GM19452 (cell line): ENCODE data around the gene LIPH.
A peak's percentile ranks its signal among the peaks of the same experiment; 100 is the strongest.

ENCODE experiments used
- ATAC-seq: cut with Tn5 transposase; IDR thresholded peaks from one replicate; pipeline ENCODE4 v1.9.1; 2021; ENCODE audit not compliant: unreplicated experiment

Gene LIPH

DNA sequence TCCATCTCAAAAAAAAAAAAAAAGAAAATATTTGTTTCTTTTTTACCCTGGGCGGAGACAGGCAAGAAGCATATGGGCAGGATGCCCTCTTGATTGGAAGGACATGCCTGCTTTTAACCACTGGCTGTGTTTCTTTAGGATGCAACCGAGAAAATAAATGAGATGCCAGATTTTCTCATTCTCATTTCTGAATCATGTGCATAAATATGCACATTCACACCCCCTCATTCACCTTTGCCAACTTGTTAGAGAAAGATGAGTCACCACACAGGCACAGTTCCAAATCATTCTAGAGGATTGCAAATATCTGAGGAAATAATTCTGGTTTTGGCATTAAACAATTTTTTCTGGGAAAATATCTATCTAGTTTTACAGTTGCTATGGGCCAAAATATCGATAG, 3.3 kb downstream of the LIPH start:
- ATAC-seq, result no peak

DNA sequence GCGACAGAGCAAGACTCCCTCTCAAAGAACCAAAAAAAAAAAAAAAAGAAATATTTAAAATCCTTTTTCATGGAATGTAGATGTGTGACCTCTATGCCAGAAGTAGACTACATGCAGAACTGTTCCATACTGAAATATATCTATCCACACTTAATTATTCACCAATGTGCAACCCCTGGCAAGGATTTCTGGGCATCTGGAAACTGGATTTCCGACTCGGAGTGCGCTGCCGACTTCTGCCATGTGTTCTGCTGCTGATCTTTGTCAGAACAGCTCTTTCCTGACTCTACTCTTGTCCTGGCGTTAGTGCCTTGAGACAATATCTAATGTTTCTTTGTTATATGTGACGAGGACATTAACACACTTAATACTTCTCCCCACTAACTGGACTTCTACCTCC, 11.7 kb downstream of the LIPH start:
- no peak for ATAC-seq

DNA sequence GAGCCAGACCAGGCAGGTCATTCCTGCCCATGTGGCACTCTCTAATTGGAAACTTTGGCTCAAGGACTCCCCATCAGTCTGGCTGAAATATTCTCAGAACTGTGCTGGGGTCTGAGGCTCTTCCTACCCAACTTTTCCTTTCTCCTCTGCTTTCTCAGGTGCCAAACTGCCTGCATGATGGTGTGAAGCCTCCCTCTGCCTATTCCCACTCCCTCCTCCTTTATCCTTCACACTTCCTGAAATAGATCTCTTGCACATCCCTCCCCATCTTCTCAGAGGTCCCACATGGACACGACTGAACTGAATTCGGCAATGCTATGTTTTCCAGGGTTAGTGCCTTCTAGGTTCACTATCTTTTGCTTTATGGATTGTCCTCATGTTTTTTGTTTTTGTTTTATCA, 12.5 kb downstream of the LIPH start:
- no peak for ATAC-seq

DNA sequence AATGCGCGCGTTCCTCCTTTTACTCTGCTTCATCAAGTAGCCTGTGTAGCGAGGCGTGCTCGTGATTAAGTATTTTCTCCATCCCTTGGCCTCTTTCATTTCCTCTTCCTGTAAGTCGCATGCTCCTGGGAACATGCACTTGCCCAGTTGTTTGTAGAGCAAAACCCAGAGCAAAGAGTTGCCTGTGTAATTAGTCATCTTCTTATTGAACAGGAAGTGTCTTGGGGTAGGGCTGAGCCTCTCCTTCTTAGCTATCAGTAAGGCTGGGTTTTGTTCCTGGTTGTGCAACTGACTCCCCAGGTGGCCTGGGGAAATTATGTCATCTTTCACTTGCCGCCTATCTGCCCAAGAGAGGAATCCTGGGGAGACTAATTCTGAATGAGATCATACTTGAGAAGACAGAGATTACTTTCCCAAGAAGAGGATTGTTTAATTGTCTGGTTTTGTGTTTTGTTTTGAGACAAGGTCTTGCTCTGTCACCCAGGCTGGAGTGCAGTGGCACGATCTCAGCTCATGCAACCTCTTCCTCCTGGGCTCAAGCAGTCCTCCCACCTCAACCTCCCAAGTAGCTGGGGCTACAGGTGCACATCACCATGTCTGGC, 14.9 kb downstream of the LIPH start:
- peak; percentile 99 for ATAC-seq

DNA sequence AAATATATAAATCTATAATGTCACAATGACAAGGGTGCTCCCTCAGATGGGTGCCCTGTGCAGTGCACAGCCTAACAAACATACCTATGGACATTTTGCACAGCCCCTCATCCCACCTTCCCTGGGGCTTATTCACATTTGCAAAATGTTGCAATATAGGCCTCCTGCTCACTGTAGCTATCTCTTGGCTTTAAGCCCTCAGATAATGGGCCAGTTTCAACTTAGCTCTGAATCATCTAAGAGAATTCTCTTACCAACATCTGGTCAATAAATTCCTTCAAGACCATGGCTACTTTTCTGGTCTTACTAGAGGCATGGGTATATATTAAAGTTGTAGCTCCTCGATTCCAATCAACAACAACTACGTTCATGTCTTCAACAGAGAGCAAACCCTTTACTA, 17.9 kb downstream of the LIPH start:
- ATAC-seq, result no peak

DNA sequence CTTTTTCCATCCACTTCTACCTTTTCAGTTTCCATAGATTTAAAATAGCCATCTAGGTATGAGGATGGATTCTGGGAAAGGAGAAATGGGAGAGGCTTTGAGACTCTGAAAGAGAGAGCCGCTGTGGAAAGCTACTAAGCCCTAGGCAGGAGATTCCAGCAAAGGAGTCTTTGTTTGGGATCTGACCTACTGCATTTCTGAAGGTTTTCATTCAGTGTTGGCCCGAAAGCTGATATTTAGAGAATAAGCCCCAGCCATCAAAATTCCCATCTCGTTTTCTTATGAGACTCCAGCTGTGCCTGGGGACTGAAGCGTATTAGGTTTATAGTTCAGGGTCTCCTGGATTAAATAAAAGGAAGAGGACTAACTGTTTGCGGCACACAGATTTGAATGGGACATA, 19.5 kb downstream of the LIPH start:
- no peak for ATAC-seq

DNA sequence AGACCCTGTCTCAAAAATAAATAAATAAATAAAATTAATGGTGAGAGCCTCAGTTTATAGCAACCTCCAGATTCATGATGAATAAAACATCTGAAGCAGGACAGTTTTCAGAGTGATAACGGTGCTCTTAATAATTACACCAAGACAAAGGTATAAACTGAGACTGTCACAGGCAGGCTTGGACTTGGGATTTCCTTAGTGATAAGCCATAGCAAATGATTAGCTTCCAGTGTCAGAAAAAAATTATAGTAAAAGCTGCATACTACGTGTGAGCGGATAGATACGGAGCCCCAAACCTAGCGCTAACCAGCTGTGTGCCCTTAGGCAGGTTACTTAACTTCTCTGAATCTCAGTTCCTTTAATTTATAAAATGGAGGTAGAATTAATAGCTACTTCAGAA, 21.5 kb downstream of the LIPH start:
- no peak for ATAC-seq

DNA sequence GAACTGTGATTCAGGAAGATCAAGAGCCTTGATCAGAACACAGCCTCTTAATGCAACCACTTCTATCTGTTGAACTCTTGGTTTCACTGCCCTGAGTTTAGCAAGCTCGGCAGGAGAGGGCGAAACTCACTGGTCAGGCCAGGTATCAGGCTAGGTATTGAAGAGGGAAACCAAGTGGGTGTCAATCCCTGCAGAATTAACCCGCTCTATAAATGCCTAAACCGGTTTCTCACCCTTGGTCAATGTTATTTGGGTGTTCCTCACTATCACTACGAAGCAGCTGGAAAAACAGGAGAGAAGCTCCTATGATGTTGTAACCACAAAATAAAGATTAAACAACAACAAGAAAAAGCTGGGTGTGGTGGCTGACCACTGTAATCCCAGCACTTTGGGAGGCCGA, 23.9 kb downstream of the LIPH start:
- ATAC-seq, result no peak

DNA sequence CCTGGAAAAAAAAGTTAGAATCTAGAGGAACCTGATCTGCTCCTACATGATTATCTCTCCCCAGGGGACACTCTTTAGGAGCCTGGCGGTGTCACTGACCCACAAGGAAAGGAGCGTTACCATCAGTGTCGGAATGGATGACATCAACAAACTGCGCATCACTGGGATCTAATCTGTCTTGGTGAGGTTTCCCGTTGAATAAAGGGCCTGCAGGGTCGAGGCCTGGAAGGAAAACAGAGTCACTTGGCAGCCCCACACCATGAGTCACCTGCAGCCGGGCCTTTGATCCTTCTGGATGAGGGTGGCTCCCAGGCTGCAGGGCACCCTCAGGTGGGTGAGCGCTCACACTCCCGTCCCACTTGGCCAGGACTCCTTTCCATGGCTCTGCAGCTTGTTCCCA, 25.0 kb downstream of the LIPH start:
- no peak for ATAC-seq

DNA sequence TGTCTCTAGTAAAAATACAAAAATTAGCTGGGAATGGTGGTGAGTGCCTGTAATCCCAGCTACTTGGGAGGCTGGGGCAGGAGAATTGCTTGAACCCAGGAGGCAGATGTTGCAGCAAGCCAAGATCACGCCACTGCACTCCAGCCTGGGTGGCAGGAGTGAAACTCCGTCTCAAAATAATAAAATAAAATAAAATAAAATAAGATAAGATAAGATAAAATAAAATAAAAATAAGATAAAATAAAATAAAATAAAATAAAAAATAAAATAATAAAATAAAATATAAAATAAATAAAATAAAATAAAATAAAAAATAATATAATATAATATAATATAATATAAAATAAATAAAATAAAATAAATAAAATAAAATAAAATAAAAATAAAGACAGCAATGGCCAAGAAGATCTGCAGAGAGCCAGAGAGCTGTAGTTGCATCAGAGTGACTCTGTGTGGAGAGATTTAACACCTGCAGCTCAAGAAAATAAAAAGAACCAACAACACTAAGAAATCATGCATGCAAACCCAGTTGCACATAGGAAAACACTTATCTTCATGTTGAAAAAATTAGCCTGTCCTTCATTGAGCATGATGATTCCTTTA, 25.9 kb downstream of the LIPH start:
- no peak for ATAC-seq

DNA sequence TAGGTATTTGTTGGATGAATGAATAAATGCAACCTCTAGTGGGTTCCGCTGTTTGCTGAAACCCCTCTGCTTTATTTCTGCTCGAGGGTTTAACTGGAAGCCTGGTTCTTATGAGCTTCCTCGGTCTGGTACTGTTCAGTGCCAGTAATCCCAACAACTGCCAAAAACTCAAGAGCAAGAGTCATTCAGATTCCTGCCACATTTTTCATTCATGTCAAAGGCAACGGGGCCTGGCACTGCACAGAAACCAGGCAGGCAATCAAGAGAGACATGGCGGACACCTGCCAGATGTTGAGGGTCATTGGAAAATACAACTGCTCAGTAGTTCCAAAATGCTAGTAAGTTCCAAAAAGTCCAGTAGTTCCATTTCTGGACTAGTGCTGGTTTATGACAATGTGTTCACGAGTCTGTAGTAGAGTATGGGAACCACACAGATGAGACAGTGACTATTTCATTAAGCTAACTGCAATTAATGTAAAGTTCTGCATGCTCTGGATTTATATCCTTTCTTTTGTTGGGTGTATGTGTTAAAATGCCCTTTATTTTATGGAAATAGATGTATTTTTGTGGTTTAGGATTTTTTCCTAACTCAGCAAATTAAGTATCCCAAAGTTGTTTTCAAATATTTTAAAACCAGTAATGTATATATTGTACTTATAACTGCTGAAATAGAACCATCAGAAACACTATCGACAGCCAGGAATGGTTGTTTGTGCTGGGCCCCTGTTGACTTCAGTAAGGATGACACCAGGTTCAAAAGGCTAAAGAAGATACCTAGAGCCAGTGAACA, 30.8 kb downstream of the LIPH start:
- ATAC-seq, result no peak

DNA sequence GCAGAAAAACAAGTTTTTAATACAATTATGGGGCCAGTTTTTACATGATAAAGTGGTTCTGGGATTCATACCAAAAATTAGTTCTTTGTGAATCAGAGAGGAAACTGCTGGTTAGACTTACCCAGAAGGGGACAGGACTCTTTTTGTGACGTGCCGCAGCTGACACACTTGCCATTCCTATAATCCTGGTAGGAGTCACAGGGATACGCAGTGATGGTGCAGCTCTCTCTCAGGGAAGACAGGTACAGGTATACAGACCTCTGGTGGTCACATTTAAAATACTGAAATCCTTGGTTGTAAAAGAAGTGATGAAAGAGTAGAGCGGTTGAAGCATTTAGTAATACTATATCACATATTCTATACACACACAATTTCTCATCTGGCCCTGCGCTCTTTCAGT, 33.4 kb downstream of the LIPH start:
- no peak for ATAC-seq

DNA sequence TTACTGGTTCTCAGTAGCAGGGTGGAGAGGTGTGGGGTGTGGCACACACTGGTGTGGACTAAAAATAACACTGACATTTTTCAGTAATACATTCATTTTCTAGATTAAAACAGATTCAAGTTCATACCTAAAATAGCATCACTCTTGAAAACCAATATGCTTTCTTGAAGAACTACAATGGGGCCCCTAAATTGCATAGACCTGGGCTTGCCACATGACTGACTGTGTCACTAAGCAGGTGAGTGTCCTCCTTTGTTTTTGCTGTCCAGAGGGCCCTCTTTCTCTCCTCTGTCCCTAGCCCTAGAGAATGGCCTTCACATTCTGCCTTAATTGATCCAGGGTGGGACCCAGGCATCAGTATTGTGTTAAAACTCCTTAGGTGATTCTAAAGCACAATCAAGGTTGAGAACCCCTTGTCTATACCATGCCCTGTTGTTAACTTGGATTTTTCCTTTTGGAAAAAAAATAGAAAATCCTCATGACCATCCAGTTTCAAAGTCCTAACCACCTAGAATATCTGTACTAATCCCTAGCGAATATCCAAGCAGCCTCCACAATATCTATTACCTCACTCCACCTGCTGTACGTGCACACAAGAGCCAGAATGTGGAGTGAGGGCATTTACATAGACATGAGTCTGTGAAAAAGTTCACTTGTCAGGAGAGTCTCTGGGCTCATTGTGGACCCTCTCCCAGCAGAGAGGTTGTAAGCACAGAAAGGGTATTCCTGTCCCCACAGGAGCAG, 34.8 kb downstream of the LIPH start:
- ATAC-seq, result no peak

DNA sequence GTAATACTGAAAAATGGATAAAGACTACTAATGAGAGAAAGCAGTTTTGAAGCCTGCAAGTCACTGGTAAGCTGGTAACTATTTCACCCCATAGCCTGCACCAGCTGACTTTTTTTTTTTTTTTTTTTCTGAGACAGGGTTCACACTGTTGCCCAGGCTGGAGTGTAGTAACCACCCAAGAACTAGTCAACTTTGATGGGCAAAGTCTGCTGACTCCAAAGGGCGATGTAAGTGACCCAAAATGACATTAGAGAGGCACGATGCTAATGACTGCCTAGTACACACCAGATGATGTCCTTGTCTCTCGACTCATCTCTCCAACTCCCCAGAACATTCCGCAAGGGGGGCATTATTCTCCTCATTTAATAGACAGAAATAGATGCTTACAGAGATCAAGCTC, 40.7 kb downstream of the LIPH start:
- ATAC-seq, result no peak

DNA sequence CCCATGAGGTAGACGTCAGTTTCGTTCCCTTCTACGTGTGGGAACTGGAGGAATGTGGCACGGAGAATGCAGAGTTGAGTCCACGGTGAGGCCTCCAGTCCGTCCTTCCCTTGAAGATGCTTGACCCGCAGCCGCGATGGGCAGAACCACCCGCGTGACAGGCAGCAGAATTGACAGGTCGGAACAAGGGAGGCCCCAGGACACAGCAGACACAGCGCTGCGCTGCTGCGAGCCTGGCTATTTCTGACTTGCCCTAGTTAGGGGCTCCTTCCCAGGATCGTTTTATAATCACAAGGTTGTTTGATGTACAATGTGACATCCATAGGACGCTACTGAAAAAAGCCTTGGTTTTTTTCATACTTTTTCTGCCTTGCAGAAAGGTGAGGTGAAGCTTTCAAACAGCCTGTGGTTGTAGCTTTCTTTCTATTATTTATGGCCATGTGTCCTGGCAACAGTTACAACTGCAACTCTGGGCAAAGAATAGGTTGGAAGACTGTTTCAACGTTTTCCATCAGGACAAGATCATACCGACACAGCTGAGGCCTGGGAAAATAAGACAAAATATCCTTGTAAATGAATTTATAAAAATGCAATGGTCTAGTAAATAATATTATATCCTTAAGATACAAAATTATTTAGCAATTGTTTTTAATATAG, 43.9 kb downstream of the LIPH start:
- ATAC-seq, result no peak

DNA sequence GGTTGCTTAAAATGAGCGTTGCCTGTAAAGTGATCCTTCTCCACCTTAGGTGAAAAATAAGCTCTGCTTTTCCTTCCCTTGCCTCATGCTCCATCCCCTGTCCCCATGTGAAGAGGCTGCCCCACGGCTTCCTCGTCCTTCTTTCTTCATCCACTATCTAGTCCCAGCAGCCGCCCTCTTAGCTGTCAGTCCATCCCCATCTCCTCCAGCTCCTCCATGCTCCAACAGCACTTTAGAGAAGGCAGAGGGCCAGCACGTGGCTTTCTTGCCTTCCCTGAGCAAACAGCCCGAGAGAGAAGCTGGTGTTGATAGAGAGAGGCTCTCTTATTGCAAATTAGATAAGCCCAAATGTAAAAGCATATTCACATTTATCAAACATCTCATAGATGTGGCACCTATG, 44.5 kb downstream of the LIPH start:
- ATAC-seq, result no peak

DNA sequence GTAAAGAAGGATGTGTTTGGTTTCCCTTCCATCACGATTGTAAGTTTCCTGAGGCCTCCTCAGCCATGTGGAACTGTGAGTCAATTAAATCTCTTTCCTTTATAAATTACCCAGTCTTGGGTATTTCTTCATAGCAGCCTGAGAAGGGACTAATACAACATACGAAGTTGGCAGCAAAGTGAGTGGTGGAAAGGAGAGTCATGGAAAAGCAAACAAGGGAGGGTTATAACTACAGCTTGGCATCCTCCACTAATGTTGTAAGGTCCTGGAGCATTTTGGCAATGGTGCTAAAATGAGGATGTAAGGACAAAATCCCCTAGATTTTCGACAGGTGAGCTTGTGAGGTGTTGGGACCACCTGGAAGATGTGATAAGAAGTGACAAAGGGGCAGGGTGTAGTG, 47.8 kb downstream of the LIPH start:
- no peak for ATAC-seq

DNA sequence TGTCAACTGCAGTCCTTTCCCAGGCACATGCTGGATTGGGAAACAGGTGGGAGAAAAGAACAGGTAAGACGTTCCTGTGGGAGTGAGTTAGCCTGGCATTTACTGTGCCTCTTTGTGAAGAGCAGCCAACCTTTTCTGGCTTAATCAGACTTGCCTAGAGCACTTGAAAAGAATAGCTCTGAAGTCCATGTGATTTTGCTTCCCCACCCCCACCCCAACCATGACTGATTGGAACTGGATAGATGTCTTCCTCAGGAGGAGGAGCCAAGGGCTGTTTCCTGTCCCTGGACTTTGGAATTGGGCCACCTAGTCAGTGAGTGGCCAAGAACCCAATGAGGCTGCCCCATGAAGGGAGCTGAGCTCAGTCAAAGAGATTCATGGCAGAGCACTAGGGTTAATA, 48.9 kb downstream of the LIPH start:
- no peak for ATAC-seq

DNA sequence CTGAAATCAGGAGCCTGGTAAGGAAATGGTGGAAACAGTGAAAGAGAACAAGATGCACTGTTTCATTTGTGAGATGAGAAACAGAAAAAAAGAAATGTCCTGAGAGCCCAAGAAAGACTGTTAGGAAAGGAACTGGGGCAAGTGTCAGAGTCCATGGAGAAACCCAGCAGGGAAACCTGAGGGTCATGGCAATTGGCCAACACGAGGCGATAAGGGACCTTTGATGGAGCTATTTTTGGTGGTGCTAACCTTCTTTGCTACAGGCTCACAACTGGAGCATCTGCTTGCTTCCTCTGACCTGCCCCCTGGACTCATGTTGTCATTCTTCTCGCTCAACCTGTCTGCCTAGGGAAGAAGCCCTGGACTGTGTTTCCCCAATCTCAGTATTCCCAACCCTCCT, 49.4 kb downstream of the LIPH start:
- ATAC-seq, result no peak

DNA sequence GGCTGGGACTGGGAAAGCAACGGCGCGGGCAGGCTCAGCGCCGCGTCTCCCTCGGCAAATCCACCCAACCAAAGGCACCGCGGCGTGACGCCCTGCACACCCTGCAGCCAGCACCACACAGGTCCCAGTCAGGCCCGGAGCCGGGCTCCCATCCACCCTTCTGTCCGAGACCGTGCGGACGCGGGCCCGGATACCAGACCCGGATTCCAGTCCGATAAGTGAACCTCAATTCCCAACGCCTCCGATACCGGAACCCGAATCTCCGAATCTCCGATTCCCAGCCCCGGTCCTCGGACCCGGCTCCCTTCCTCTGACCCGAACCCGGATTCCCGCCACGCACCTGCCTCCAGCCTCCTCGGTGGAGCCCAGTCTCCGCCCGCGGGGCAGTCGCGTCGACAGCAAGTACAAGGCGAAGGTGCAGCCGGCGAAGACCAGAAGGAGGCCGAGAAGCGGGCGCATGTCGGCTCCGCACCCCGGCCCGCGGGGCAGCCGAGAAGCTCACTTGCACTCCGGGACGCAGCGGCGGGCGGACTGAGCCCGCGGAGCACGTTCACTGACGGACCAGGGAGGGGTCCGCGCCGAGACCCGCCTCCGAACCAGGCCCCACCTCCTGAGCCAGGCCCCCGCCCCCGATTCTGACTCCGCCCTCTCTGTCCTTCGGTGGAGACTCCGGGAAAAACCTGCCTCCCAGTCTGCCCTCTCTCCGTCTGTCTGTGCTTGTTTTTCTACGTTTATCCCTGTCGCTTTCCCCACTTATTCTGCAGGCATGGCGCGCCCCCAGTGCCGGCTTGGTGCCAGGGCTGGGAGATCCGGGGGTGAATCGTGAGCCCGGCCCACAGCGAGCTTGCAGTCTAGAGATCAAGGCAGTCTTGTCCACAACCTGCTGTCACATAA, 53.6 kb downstream of the LIPH start, which contains the start of gene TMEM41A:
Gene TMEM41A, minus strand, starts transcription at position 533 of the 894 bp plus-strand sequence. Its CDS starts 74 bp downstream, at position 459.
- peak; percentile 93 for ATAC-seq
